Hepatocyte (in vitro differentiated cells): Measurements from ENCODE around the gene HERC2. TPM values are rescaled to one million over a fixed set of nuclear protein-coding genes. Genes with fewer than 3 reads are reported as not detected.

Experiments used
- DNase-seq: peaks from one replicate; pipeline ENCODE4 v3.0.0-alpha.2; 2016; ENCODE audit warnings: low spot score
- H2AFZ ChIP-seq: fragments of 200-600 bp; sonication (generic); 2 replicates; pipeline ENCODE4 v1.6.0; 2016; ENCODE audit warnings: antibody characterized with exemption, mild to moderate bottlenecking
- H3K27ac ChIP-seq: fragments of 200-600 bp; sonication (generic); 2 replicates; pipeline ENCODE4 v1.5.1; 2016; ENCODE audit warnings: mild to moderate bottlenecking
- H3K27me3 ChIP-seq: fragments of 200-600 bp; sonication (generic); 2 replicates; pipeline ENCODE4 v1.6.1; 2016
- H3K36me3 ChIP-seq: fragments of 200-600 bp; sonication (generic); replicated peaks from 2 replicates; pipeline ENCODE4 v1.5.1; 2016; ENCODE audit warnings: low read depth; ENCODE audit not compliant: insufficient read depth
- H3K4me1 ChIP-seq: fragments of 200-600 bp; sonication (generic); 2 replicates; pipeline ENCODE4 v1.5.1; 2016; ENCODE audit warnings: mild to moderate bottlenecking, moderate library complexity; ENCODE audit not compliant: insufficient read depth
- H3K4me2 ChIP-seq: fragments of 200-600 bp; sonication (generic); 2 replicates; pipeline ENCODE4 v1.6.0; 2016
- H3K4me3 ChIP-seq: fragments of 200-600 bp; sonication (generic); 2 replicates; pipeline ENCODE4 v1.5.1; 2016; ENCODE audit warnings: mild to moderate bottlenecking
- H3K79me2 ChIP-seq: fragments of 200-600 bp; sonication (generic); 2 replicates; pipeline ENCODE4 v1.6.0; 2017; ENCODE audit warnings: mild to moderate bottlenecking
- H3K9me2 ChIP-seq: fragments of 200-600 bp; sonication (generic); replicated peaks from 2 replicates; pipeline ENCODE4 v1.6.0; 2017; ENCODE audit warnings: mild to moderate bottlenecking; ENCODE audit not compliant: insufficient read depth
- H3K9me3 ChIP-seq: fragments of 200-600 bp; sonication (generic); 2 replicates; pipeline ENCODE4 v1.5.1; 2016; ENCODE audit warnings: low read depth, mild to moderate bottlenecking
- H4K20me1 ChIP-seq: fragments of 200-600 bp; sonication (generic); 2 replicates; pipeline ENCODE4 v1.6.0; 2016; ENCODE audit warnings: mild to moderate bottlenecking; ENCODE audit not compliant: insufficient read depth, poor library complexity, severe bottlenecking
- CTCF ChIP-seq: fragments of 200-600 bp; sonication (generic); IDR thresholded peaks from 2 replicates; pipeline ENCODE4 v1.5.1; 2016; ENCODE audit warnings: antibody characterized with exemption, mild to moderate bottlenecking; ENCODE audit not compliant: poor library complexity
- EZH2 ChIP-seq: fragments of 200-600 bp; sonication (generic); IDR thresholded peaks from 2 replicates; pipeline ENCODE4 v1.6.1; 2016; ENCODE audit warnings: antibody characterized with exemption, mild to moderate bottlenecking, borderline replicate concordance
- EZH2phosphoT487 ChIP-seq: fragments of 200-600 bp; sonication (generic); IDR thresholded peaks from one replicate; pipeline ENCODE4 v1.6.1; 2018; ENCODE audit warnings: antibody characterized with exemption, mild to moderate bottlenecking, low read depth, moderate library complexity; ENCODE audit not compliant: unreplicated experiment, severe bottlenecking
- WGBS: methylation state at CpG from one replicate; pipeline ENCODE4 v1.1.6; 2016; ENCODE audit warnings: low lambda C conversion rate; ENCODE audit errors: missing lambda C conversion rate; 5-methylcytosine and 5-hydroxymethylcytosine counted together
- polyA plus RNA-seq: library from polyadenylated mRNA; unstranded; fragments of >200 nt; fragmentation: Nextera tagmentation; extraction: Ambion mirVana; gene quantifications from 2 replicates; pipeline ENCODE4 v1.2.1, GENCODE V29; 2016
- total RNA-seq: library from RNA; depleted of rRNA; stranded (reverse); fragments of >200 nt; gene quantifications from 2 replicates; pipeline ENCODE4 v1.2.3, GENCODE V29; 2014

Gene HERC2
- total and polyA plus RNA-seq, 2 experiments from 2014 or later: 30.2 to 57.4 TPM

- DNase-seq: no peak
- H3K4me2 ChIP-seq: no peak overlapping the region
- H3K4me1 ChIP-seq: peaks cover 18% of the 10 kb centered on the region
- WGBS: 91% methylated on average over 20 of the region's 20 CpGs
- no peaks in the 10 kb centered on the region for H3K36me3 ChIP-seq
- TF ChIP-seq CTCF: no peak
- TF ChIP-seq EZH2: no peak
- no peak for TF ChIP-seq EZH2phosphoT487
- no peak overlapping the region for H3K4me3 ChIP-seq
- H3K79me2 ChIP-seq: no peaks in the 10 kb centered on the region
- no peak overlapping the region for H2AFZ ChIP-seq
- no peaks in the 10 kb centered on the region for H4K20me1 ChIP-seq
- H3K9me2 ChIP-seq: no peaks in the 10 kb centered on the region
- peaks cover 33% of the 10 kb centered on the region for H3K27me3 ChIP-seq
- H3K9me3 ChIP-seq: no peaks in the 10 kb centered on the region
- H3K27ac ChIP-seq: no peak overlapping the region
Observed at GRCh38 chr15:28100516-28101195, 221.3 kb downstream of the HERC2 start.

GRCh38 chr15:28099555-28100140 is 222.3 kb downstream of the HERC2 start:
- no peak for TF ChIP-seq EZH2
- TF ChIP-seq EZH2phosphoT487: no peak
- no peak for TF ChIP-seq CTCF
- Histone ChIP-seq H3K4me3 (no peak overlapping the region), H3K27me3 (peaks cover 42% of the 10 kb centered on the region), H4K20me1 (no peaks in the 10 kb centered on the region), H3K36me3 (no peaks in the 10 kb centered on the region), H3K4me1 (peaks cover 28% of the 10 kb centered on the region), H2AFZ (peak overlapping the region; percentile 43), H3K9me3 (no peaks in the 10 kb centered on the region), H3K4me2 (peak overlapping the region; percentile 93), H3K27ac (peak overlapping the region; percentile 61), H3K9me2 (no peaks in the 10 kb centered on the region), H3K79me2 (no peaks in the 10 kb centered on the region)
- no peak for DNase-seq
- 15% methylated on average over 16 of the region's 16 CpGs for WGBS

GRCh38 chr15:28098766-28099554 is 223.0 kb downstream of the HERC2 start, which contains the start of gene OCA2:
TSS of gene OCA2 (minus strand) at chr15:28099315. CDS start at chr15:28081874, 17,441 bp downstream.
- Histone ChIP-seq H3K27ac (peak within 1 kb of the TSS; percentile 61), H3K36me3 (no peaks in the 10 kb centered on the region), H2AFZ (peak within 1 kb of the TSS; percentile 43), H3K79me2 (no peaks in the 10 kb centered on the region), H3K4me2 (peak within 1 kb of the TSS; percentile 93), H3K27me3 (peaks cover 49% of the 10 kb centered on the region), H3K4me1 (peaks cover 30% of the 10 kb centered on the region), H3K9me3 (no peaks in the 10 kb centered on the region), H4K20me1 (no peaks in the 10 kb centered on the region), H3K9me2 (no peaks in the 10 kb centered on the region), H3K4me3 (no peak within 1 kb of the TSS)
- TF ChIP-seq EZH2: no peak
- TF ChIP-seq EZH2phosphoT487: no peak
- peak; percentile 51 for TF ChIP-seq CTCF
- 4% methylated on average over 32 of the region's 52 CpGs for WGBS
- DNase-seq: peak; percentile 92
